NCI-H1092 (cell line): ENCODE data around the gene FEM1A.
"Not testable (repeated sequence)": the region's sequence is repeated elsewhere in the genome, so short reads cannot be mapped to it uniquely, and the experiment has no call there.

ENCODE experiments used
- DNase-seq: peaks from one replicate; lab custom pipeline; 2025; lab: John Stamatoyannopoulos, UW

Gene FEM1A

DNA sequence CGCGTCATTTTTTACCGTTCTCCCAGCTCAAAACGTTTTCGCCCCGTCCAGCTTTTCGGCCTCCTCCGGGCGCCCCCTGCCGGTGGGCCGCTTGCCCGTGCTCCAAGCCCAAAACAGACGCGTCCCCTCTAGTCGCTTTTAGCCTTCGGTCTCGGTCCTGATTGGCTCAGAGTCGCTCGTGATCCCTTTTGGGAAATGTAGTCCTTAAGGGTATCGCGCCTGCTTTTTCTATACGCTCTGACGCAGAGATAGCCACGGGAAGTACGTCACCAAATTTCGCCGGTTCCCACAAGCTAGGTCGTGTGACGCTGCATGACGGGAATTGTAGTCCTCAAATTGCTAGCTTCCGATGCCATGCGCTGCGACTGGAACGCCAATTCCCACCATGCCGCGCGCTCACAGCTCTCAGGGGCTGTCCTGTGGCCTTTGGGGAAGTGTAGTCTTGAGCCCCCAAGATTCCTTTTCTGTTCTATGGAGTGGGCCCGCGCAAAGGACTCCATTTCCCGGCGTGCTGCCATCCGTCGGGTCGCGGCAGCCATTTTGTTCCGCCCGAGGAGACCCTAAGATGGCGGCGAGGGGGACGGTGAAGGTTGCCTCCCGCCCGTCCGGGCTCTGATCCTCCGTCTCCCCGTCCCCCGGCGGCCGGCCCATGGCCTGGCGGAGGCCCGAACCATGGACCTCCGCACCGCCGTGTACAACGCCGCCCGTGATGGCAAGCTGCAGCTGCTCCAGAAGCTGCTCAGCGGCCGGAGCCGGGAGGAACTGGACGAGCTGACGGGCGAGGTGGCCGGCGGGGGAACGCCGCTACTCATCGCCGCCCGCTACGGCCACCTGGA is at the start of gene FEM1A:
Gene FEM1A, plus strand, starts transcription at position 552 of the 836 bp plus-strand sequence. Its CDS starts 121 bp downstream, at position 673.
- peak; percentile 100 for DNase-seq

DNA sequence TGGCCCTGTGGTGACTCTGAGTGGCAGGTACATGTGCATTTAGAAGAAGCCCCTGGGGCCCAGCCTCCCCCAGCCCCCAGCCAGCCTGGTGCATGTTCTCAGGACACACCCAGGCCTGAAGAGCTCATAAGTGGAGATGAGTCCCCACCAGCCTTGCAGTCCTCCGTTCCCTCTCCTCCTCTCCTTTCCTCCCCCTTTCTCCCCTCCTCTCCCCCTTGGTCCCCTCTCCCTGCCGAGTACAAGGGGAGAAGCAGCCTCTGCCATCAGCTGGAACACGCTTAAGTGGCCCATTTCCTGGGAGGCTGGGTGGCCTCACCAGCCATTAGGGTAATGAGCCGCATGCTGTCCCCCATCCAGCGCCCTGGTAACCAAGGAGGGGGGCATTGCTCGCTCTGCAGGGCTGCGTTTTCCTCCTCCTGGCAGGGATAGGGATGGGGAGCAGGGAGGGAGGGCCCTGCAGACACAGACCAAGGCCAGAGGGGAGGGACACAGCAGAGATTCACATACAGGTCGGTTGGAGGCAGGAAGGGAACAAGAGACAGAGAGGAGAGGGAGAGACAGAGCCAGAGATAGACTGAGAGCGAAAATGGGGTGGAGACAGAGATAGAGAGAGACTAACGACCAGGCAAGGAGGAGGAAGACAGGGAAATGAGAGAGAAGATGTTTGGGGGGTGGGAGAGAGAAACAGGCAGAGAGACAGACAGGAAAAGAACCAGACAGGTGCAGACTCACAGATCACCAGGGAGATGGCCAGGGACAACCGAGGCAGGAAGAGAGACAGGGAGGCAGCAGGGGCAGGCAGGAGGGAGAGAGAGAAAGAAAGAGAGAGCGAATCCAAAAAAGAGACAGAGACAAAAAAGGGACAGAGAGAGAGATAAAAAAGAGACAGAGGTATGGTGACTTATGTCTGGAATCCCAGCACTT is 48.5 kb upstream of the FEM1A start:
- DNase-seq: peak; percentile 96

GRCh38 chr19:4744451-4745174 is 46.9 kb upstream of the FEM1A start:
- DNase-seq: no peak

DNA sequence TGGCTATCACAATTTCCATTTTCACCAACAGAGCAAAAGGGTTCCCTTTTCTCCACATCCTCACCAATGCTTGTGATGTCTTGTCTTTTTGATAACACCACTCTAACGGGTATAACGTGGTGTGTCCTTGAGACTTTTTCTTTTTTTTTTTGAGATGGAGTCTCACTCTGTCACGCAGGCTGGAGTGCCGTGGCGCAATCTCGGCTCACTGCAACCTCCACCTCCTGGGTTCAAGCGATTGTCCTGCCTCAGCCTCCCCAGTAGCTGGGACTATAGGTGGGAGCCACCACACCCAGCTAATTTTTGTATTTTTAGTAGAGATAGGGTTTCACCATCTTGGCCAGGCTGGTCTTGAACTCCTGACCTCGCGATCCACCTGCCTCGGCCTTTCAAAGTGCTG is 46.4 kb upstream of the FEM1A start:
- not testable (repeated sequence) for DNase-seq

GRCh38 chr19:4745986-4746385 is 45.5 kb upstream of the FEM1A start:
- no peak for DNase-seq

DNA sequence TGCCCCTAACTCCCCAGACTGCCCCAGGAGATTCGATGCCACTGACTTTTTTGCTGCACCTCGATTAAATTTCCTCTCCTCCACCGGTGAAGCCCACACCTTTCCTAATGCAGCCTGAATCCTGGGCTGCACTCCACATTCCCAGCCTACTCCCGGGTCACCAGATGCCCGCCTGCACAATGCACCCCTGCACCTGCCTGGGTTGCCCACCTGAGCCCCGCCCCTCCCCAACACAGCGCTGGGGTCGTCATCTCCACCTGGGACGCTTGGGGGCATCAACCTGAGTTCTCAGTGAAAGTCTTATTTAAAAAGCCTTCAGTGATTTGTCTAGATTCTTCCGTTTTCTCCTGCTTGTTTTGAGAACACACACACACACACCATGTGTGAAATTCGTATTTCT is 43.3 kb upstream of the FEM1A start:
- DNase-seq: no peak

DNA sequence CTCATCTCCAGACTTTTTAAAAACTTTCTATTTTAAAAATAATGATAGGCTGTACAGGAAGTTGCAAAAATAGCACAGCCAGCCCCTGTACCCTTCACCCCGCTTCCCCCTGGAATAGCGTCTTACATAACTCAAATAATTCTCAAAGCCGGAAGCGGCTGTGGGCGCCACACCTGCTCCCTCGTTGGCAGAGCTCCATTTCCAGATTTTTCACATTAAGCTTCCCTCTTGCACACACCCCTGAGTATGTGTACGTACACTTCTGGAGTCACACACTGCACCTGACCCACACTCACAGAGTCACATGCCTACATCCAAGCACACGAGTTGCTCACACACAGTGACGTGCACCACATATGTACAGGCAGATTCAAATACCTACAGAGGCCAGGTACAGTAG is 42.9 kb upstream of the FEM1A start:
- peak; percentile 36 for DNase-seq

DNA sequence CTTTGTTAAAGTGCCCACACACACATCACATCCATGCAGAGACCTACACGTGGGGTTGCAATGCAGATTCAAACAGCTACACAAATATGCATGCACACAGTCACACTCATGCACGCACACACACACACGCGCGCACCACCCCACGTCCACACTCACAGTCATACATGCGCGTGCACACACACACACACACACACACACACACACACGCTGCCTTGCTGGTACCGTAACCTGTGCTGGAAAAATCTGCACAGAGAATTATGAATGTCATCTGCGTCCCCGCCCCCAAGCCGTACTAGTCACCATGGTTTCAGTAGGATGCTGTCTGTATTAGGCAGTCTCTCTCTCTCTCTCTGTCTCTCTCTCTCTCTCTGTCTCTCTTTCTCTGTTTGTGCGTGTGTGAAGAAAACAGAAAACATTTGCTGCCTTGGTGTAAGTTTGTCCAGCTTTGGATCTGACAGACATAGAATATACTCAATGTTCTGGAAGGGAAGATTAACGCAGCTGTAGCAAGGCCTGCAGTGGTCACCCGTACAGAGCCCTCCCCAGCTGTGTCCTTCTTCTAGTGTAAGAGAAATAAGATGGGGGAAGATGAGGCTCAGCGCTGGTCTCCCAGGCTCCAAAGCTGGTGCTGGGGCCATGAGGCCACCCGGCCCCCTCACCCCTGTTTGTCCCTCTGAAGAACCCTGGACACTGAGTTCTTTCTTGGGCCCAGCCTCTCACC is 41.5 kb upstream of the FEM1A start:
- DNase-seq: no peak

GRCh38 chr19:4754248-4754647 is 37.3 kb upstream of the FEM1A start:
- no peak for DNase-seq

DNA sequence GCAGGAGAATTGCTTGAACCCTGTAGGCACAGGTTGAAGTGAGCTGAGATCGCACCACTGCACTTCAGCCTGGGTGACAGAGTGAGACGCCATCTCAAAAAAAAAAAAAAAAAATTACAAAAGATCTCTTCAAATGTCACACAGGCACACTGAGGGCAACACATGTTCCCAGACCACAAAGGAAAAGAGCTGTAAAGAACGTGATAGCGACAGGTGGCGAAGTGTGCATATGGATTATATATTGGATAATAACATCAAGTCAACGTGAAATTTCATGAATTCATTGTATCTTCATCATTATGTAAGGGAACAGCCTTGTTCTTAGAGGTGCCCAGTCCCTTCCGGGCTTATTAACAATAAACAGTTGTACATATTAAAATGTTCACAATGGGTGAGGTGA is 36.1 kb upstream of the FEM1A start:
- DNase-seq: no peak

GRCh38 chr19:4758082-4758481 is 33.5 kb upstream of the FEM1A start:
- DNase-seq: no peak

GRCh38 chr19:4758659-4759058 is 32.9 kb upstream of the FEM1A start:
- DNase-seq: no peak

DNA sequence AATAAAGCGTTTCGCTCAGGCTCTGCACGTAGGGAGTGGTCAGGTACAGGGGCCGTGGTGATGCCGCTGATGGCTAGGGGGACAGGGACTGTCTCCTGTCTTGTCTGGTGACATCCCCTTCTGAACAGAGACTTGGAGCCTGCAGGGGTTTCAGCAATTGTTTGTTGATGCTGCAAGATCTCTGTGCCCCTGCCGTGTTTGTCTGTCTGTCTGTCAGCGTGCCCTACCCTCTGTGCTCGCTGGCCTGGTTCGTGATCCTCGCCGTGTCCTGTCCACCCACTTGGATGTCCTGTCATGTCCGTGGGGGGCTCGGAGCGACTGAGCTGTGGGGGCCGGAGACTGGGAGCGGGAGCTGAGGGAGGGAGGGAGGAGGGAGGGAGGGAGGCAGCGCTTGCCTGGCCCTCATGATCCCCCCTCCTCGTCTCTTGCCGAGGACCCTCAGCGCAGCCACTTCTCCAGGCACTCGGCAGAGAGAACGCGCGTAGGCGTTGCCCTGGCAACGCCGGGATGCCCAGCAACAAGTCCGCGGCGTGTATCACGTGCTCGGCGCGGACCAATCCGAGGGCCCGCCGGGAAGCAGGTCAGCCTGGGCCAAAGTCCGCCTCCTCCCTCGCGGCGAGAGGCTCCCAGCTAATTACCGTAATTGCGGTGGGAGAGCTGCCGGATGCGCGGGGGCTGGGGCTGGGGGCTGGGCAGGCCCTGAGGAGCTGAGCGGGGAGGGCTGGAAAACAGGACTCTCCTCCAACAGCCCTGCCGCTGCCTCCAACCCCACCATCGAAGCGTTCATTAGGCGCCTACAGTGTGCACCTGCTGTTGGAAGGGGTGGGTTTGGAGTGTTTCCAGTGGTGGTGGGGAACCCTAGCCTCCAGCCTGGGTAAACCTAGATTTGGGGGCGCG is 31.9 kb upstream of the FEM1A start:
- DNase-seq: peak; percentile 96

- no peak for DNase-seq
Measured at GRCh38 chr19:4760285-4760650, 31.3 kb upstream of the FEM1A start.

DNA sequence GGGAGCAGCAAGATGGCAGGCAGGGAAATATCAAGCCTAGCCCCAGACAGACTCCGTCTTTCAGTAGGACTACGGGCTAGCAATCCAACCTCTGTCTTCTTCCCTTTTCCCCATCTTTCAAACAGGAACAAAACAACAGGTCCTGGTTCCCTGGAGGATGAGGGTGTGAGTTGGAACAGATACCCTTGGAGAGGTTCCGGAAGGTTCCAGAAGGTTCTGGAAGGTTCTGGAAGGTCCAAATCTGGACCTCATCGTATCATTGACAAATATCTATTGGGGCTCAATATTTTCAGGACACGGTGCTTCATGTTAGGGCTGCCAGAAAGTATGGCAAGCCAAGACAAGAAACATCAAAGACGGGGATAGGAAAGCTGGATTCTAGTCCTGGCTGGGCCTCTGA is 28.5 kb upstream of the FEM1A start:
- DNase-seq: no peak

- DNase-seq: no peak
Measured at GRCh38 chr19:4764393-4764660, 27.2 kb upstream of the FEM1A start.

DNA sequence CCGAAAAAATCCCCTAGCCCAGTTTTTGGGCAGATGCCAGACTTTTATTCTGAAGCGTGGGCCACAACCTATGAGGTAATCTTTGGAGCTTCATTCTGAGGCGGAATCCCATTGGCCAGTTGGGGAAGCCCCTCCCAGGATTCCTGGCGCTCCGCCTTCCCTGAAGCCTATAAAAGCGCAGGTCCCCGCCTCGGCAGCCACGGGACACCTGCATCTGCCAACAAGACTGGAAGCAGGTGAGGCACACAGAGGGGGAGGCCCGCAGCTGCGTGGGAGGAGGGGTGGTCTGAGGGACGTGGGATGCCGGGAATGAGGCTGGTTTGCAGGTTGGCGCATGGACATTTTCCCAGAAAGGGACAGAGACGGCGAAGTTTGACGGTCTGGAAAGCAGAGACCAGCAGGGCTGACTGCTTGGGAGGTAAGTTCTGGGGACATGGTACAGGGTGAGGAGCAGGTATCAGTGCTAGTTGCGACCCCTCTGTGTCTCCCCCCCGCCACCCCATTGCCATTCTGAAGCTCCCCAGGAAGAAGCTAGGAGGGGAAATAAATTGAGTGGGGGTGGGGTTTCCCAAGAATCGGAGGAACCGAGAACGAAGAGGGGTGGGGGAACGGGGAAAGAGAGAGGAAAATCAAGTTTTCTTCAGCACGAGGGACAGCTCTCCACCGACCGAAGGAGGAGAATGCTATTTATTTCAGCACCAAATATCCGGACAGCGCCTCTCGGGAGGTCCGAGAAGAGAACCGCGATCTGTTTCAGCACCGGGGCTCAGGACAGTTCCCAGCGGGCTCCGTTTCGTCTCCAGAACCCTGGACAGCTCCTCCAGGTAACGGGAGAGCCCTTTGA is 22.4 kb upstream of the FEM1A start:
- DNase-seq: peak; percentile 95

GRCh38 chr19:4772566-4772965 is 19.0 kb upstream of the FEM1A start:
- DNase-seq: no peak

DNA sequence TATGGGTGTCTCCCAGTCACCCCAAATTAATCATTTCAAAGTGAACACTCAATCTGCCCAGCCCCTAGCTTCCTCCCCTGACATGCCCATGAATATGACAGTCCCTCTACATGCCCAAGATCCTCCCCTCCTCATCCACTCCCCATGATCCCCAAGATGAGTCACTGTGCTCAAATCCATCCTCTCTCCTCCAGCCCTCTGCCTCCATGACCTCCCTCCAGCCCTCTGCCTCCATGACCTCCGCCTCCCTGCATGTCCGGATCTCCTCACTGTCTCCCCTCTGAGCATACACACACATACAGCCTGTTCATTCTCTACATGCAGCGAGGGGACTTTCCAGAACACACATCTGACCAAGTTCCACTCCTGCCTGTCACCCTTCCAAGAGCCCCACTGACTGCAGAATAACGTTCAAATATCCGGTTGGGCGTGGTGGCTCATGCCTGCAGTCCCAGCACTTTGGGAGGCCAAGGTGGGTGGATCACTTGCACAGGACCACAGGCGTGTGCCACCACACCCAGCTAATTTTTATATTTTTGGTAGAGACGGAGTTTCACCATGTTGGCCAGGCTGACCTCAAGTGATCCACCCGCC is 18.4 kb upstream of the FEM1A start:
- DNase-seq: no peak

- DNase-seq: no peak
Measured at GRCh38 chr19:4774136-4774535, 17.4 kb upstream of the FEM1A start.
